Parathyroid adenoma (tissue), 2 donors: ENCODE results near the gene ACAN.

ENCODE experiments used
- H2AFZ ChIP-seq: fragments of 300-600 bp; sonication (generic); one replicate; pipeline ENCODE4 v1.7.0; 2017; ENCODE audit warnings: antibody characterized with exemption, mild to moderate bottlenecking
- H3K27ac ChIP-seq: fragments of 300-600 bp; sonication (generic); one replicate; pipeline ENCODE4 v1.7.0; 2017
- H3K27me3 ChIP-seq: fragments of 300-600 bp; sonication (generic); one replicate; pipeline ENCODE4 v1.7.0; 2017; ENCODE audit warnings: low read length; ENCODE audit not compliant: control insufficient read depth, insufficient read depth
- H3K36me3 ChIP-seq: fragments of 300-600 bp; sonication (generic); one replicate; pipeline ENCODE4 v1.7.0; 2017; ENCODE audit warnings: low read length; ENCODE audit not compliant: control insufficient read depth, insufficient read depth
- H3K4me1 ChIP-seq: fragments of 300-600 bp; sonication (generic); one replicate; pipeline ENCODE4 v1.7.0; 2017; ENCODE audit warnings: control low read depth
- H3K4me2 ChIP-seq: fragments of 300-600 bp; sonication (generic); one replicate; pipeline ENCODE4 v1.7.0; 2017; ENCODE audit warnings: low read length
- H3K4me3 ChIP-seq: fragments of 300-600 bp; sonication (generic); one replicate; pipeline ENCODE4 v1.7.0; 2017; ENCODE audit warnings: low read depth, low read length
- H3K79me2 ChIP-seq: fragments of 300-600 bp; sonication (generic); one replicate; pipeline ENCODE4 v1.7.0; 2017; ENCODE audit warnings: control low read depth
- H3K9ac ChIP-seq: fragments of 300-600 bp; sonication (generic); one replicate; pipeline ENCODE4 v1.7.0; 2017; ENCODE audit warnings: mild to moderate bottlenecking
- H3K9me3 ChIP-seq: fragments of 300-600 bp; sonication (generic); one replicate; pipeline ENCODE4 v1.7.0; 2017; ENCODE audit warnings: low read length; ENCODE audit not compliant: control insufficient read depth
- CTCF ChIP-seq: fragments of 300-600 bp; sonication (generic); IDR thresholded peaks from one replicate; pipeline ENCODE4 v1.7.0; 2017; ENCODE audit warnings: antibody characterized with exemption, mild to moderate bottlenecking
- donor health status: primary hyperparathyroidism.

The ACAN gene

DNA sequence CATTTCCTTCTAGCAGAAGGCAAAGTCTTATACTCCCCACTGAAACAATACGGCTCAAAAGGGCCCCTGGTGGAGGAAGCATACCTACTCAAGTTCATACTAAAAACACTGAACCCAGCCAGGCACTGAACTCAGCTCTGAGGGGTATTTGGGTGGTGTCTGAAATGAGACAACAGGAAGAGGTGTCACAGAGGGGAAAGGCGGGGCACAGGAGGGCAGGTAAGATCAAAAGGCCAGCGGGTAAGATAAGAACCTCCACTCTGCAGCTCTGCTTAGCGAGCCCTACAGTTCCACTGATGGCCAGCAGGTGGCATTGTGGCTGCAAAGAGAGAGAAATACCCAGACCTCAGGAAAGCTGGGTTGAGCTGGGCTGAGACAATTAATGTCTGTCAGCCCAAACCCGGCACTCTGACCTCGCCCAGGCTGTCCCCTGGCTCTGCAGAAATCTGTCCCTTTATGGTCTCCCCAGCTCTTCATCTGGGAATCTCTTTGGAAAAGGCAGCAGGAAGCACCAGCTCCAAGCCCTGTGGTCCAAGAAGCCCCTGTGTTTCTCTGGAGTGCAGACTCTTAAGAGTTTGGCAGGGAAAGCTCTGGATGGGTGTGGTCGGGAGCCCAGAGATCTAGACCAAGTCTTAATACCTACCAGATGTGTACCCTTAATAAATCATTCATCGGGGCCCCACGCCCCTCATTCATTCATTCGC, 101.5 kb downstream of the ACAN start:
- TF ChIP-seq CTCF = peak; percentile 87
- Histone ChIP-seq H3K4me1 (no peaks in the 10 kb centered on the region), H2AFZ (peak overlapping the region; percentile 17), H3K4me3 (no peak overlapping the region), H3K36me3 (no peaks in the 10 kb centered on the region), H3K4me2 (no peak overlapping the region), H3K9me3 (no peaks in the 10 kb centered on the region), H3K9ac (no peak overlapping the region), H3K27me3 (no peaks in the 10 kb centered on the region), H3K79me2 (no peaks in the 10 kb centered on the region), H3K27ac (no peak overlapping the region)

- Histone ChIP-seq H3K36me3 (no peaks in the 10 kb centered on the region), H3K4me3 (no peak overlapping the region), H3K9ac (no peak overlapping the region), H2AFZ (no peak overlapping the region), H3K4me2 (no peak overlapping the region), H3K27me3 (no peaks in the 10 kb centered on the region), H3K4me1 (no peaks in the 10 kb centered on the region), H3K9me3 (no peaks in the 10 kb centered on the region), H3K79me2 (no peaks in the 10 kb centered on the region), H3K27ac (no peak overlapping the region)
- TF ChIP-seq CTCF = no peak
Observed at GRCh38 chr15:88905576-88905975, 102.3 kb downstream of the ACAN start.

GRCh38 chr15:88906130-88906529, 102.9 kb downstream of the ACAN start:
- H2AFZ ChIP-seq = no peak overlapping the region
- H3K4me3 ChIP-seq = no peak overlapping the region
- H3K27ac ChIP-seq = no peak overlapping the region
- H3K9ac ChIP-seq = no peak overlapping the region
- no peaks in the 10 kb centered on the region for H3K36me3 ChIP-seq
- no peaks in the 10 kb centered on the region for H3K4me1 ChIP-seq
- no peak for TF ChIP-seq CTCF
- no peaks in the 10 kb centered on the region for H3K27me3 ChIP-seq
- no peaks in the 10 kb centered on the region for H3K79me2 ChIP-seq
- H3K4me2 ChIP-seq = no peak overlapping the region
- H3K9me3 ChIP-seq = no peaks in the 10 kb centered on the region

DNA sequence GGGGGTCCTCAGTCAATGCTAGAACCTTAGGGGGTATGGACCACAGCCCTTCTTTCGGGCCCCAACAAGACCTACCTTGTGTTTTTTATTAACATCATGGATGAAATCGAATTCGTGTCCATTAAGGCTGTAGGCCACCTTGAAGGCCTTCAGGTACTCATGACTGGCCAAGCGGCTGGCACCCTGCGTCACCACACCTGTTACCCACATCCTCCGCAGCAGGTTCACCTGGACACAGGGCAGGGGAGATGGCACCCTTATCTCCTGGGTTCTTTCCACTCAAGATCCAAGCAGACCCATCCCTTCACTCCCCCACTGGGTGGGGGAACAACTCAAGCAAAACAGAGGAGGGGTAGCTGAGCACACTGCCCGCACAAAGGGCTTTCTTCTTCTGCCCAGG, 103.3 kb downstream of the ACAN start:
- Histone ChIP-seq H3K4me3 (no peak overlapping the region), H3K27me3 (no peaks in the 10 kb centered on the region), H3K27ac (no peak overlapping the region), H3K9ac (no peak overlapping the region), H3K79me2 (no peaks in the 10 kb centered on the region), H3K9me3 (no peaks in the 10 kb centered on the region), H2AFZ (no peak overlapping the region), H3K4me2 (no peak overlapping the region), H3K36me3 (no peaks in the 10 kb centered on the region), H3K4me1 (no peaks in the 10 kb centered on the region)
- no peak for TF ChIP-seq CTCF

- H3K79me2 ChIP-seq = no peaks in the 10 kb centered on the region
Observed at GRCh38 chr15:88907111-88907510, 103.9 kb downstream of the ACAN start.

More at GRCh38 chr15:88907111-88907510, 103.9 kb downstream of the ACAN start:
- TF ChIP-seq CTCF = no peak
- H3K9me3 ChIP-seq = no peaks in the 10 kb centered on the region
- H2AFZ ChIP-seq = no peak overlapping the region
- H3K4me3 ChIP-seq = no peak overlapping the region
- H3K9ac ChIP-seq = no peak overlapping the region
- H3K4me2 ChIP-seq = no peak overlapping the region
- no peaks in the 10 kb centered on the region for H3K36me3 ChIP-seq
- no peaks in the 10 kb centered on the region for H3K27me3 ChIP-seq
- no peaks in the 10 kb centered on the region for H3K4me1 ChIP-seq
- H3K27ac ChIP-seq = no peak overlapping the region
